K562 (cell line): ENCODE measurements around the gene STUM. TPM values are rescaled to one million over a fixed set of nuclear protein-coding genes. Genes with fewer than 3 reads are reported as not detected.

Experiments used
- C11orf30 ChIP-seq: fragments of 450-650 bp; IDR thresholded peaks from 2 replicates; pipeline ENCODE4 v1.6.1; 2016; ENCODE audit warnings: low read depth, mild to moderate bottlenecking
- CHCHD3 ChIP-seq: fragments of 250-450 bp; sonication (Bioruptor Pico); IDR thresholded peaks from 2 replicates; pipeline ENCODE4 v2.1.2; 2022; ENCODE audit warnings: mild to moderate bottlenecking
- CTBP1 ChIP-seq: fragments of 450-650 bp; IDR thresholded peaks from 2 replicates; pipeline ENCODE4 v1.6.1; 2016; ENCODE audit warnings: borderline replicate concordance
- E4F1 ChIP-seq: fragments of 250-450 bp; sonication (Bioruptor Pico); IDR thresholded peaks from 2 replicates; pipeline ENCODE4 v1.5.0; 2021; ENCODE audit warnings: mild to moderate bottlenecking, borderline replicate concordance
- MCM5 ChIP-seq: fragments of 450-650 bp; IDR thresholded peaks from 2 replicates; pipeline ENCODE4 v1.6.1; 2016; ENCODE audit warnings: low read depth
- MTA3 ChIP-seq: fragments of 450-650 bp; formaldehyde crosslinking; IDR thresholded peaks from 2 replicates; pipeline ENCODE4 v1.6.1; 2017; ENCODE audit warnings: mild to moderate bottlenecking, borderline replicate concordance
- NFXL1 ChIP-seq: fragments of 450-650 bp; formaldehyde crosslinking; IDR thresholded peaks from 2 replicates; pipeline ENCODE4 v1.4.0; 2021; ENCODE audit warnings: mild to moderate bottlenecking
- POLR2H ChIP-seq: IDR thresholded peaks from 2 replicates; pipeline ENCODE4 v1.6.1; 2016; ENCODE audit warnings: missing genetic modification characterization, low read depth, mild to moderate bottlenecking, control low read depth, missing compliant biosample characterization, moderate library complexity
- PTBP1 ChIP-seq: fragments of 200-400 bp; formaldehyde crosslinking; IDR thresholded peaks from 2 replicates; pipeline ENCODE4 v1.6.1; 2017; ENCODE audit warnings: low read depth, low read length
- USF1 ChIP-seq: sonication (generic); formaldehyde crosslinking; IDR thresholded peaks from 2 replicates; pipeline ENCODE4 v1.9.0; 2022; ENCODE audit warnings: mild to moderate bottlenecking, missing genetic modification reagents
- ZNF143 ChIP-seq: sonication (generic); formaldehyde crosslinking; IDR thresholded peaks from 2 replicates; pipeline ENCODE4 v1.9.0; 2022; ENCODE audit warnings: mild to moderate bottlenecking, missing genetic modification reagents
- ZNF146 ChIP-seq: IDR thresholded peaks from one replicate; pipeline ENCODE4 v1.6.1; 2018; ENCODE audit warnings: missing compliant biosample characterization; ENCODE audit not compliant: unreplicated experiment
- ZNF184 ChIP-seq: sonication (generic); formaldehyde crosslinking; IDR thresholded peaks from 2 replicates; pipeline ENCODE4 v1.5.0; 2020; ENCODE audit warnings: missing genetic modification reagents
- polyA plus RNA-seq, 8 experiments: library from polyadenylated mRNA; depleted of rRNA in 4 of 8; stranded (reverse) in 5 of 8; unstranded in 3 of 8; fragments of >200 nt; fragmentation: Nextera tagmentation in 2 of 8; fragmentation: Illumina TruSeq in 1 of 8; extraction: Ambion mirVana in 2 of 8; extraction: Trizol in 1 of 8; gene quantifications; 2 replicates each; pipeline versions ENCODE4 v1.2.1 to v1.2.3, GENCODE V29; 2011 to 2014; ENCODE audit warnings: inconsistent platforms in 1 of 8, missing spikeins in 1 of 8
- total RNA-seq, 7 experiments: library from RNA; depleted of rRNA in 6 of 7; stranded (reverse); fragments of >200 nt in 6 of 7; fragmentation: Illumina TruSeq in 2 of 7; extraction: Trizol in 2 of 7; gene quantifications; 2 replicates each; pipeline versions ENCODE4 v1.2.1 to v1.2.3, GENCODE V29; 2011 to 2021; ENCODE audit warnings: low replicate concordance in 1 of 7
- TF ChIP-seq, protein P1 (sequence below), 2 experiments: fragments of 150-350 bp in 1 of 2; IDR thresholded peaks; 2 replicates each; pipeline ENCODE4 v1.6.1; 2012 to 2016; ENCODE audit warnings: low read depth in 2 of 2, low read length in 2 of 2, mild to moderate bottlenecking in 1 of 2, moderate library complexity in 1 of 2
- TF ChIP-seq, protein P2 (sequence below): fragments of 450-650 bp; conservative IDR thresholded peaks from 2 replicates; pipeline ENCODE4 v1.6.1; 2016; ENCODE audit warnings: missing genetic modification characterization, low read depth, mild to moderate bottlenecking, missing compliant biosample characterization, moderate library complexity
- TF ChIP-seq, protein P3 (sequence below), 2 experiments: fragments of 450-650 bp; IDR thresholded peaks; 2 replicates each; pipeline ENCODE4 v1.6.1; 2018; ENCODE audit warnings: mild to moderate bottlenecking in 2 of 2, low read depth in 1 of 2; ENCODE audit not compliant: partially characterized antibody in 2 of 2

STUM gene
- total and polyA plus RNA-seq, 9 of the 15 experiments (the other 6 are each of a cell fraction or from before 2014, with no cell fraction given) = not detected

GRCh38 chr1:226578946-226579578 lies 30.5 kb downstream of the STUM start (continued):
- TF ChIP-seq, protein P1, sequence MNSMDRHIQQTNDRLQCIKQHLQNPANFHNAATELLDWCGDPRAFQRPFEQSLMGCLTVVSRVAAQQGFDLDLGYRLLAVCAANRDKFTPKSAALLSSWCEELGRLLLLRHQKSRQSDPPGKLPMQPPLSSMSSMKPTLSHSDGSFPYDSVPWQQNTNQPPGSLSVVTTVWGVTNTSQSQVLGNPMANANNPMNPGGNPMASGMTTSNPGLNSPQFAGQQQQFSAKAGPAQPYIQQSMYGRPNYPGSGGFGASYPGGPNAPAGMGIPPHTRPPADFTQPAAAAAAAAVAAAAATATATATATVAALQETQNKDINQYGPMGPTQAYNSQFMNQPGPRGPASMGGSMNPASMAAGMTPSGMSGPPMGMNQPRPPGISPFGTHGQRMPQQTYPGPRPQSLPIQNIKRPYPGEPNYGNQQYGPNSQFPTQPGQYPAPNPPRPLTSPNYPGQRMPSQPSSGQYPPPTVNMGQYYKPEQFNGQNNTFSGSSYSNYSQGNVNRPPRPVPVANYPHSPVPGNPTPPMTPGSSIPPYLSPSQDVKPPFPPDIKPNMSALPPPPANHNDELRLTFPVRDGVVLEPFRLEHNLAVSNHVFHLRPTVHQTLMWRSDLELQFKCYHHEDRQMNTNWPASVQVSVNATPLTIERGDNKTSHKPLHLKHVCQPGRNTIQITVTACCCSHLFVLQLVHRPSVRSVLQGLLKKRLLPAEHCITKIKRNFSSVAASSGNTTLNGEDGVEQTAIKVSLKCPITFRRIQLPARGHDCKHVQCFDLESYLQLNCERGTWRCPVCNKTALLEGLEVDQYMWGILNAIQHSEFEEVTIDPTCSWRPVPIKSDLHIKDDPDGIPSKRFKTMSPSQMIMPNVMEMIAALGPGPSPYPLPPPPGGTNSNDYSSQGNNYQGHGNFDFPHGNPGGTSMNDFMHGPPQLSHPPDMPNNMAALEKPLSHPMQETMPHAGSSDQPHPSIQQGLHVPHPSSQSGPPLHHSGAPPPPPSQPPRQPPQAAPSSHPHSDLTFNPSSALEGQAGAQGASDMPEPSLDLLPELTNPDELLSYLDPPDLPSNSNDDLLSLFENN (IDR thresholded peaks at IDR 0.05; ENCODE audit: low read depth in 2 of 2, low read length in 2 of 2) = no peak
- TF ChIP-seq, protein P2, sequence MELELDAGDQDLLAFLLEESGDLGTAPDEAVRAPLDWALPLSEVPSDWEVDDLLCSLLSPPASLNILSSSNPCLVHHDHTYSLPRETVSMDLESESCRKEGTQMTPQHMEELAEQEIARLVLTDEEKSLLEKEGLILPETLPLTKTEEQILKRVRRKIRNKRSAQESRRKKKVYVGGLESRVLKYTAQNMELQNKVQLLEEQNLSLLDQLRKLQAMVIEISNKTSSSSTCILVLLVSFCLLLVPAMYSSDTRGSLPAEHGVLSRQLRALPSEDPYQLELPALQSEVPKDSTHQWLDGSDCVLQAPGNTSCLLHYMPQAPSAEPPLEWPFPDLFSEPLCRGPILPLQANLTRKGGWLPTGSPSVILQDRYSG = no peak
- TF ChIP-seq E4F1 (CRISPR knock-in tag) (no peak), C11orf30 (peak; percentile 77), USF1 (CRISPR knock-in tag) (no peak), ZNF143 (no peak), MCM5 (no peak), ZNF146 (CRISPR knock-in tag) (no peak), CHCHD3 (CRISPR knock-in tag) (no peak), ZNF184 (CRISPR knock-in tag) (no peak), MTA3 (no peak), CTBP1 (peak; percentile 53; the same call in 1 of the 2 replicates), PTBP1 (no peak), NFXL1 (CRISPR knock-in tag) (no peak), POLR2H (no peak)
- TF ChIP-seq, protein P3, sequence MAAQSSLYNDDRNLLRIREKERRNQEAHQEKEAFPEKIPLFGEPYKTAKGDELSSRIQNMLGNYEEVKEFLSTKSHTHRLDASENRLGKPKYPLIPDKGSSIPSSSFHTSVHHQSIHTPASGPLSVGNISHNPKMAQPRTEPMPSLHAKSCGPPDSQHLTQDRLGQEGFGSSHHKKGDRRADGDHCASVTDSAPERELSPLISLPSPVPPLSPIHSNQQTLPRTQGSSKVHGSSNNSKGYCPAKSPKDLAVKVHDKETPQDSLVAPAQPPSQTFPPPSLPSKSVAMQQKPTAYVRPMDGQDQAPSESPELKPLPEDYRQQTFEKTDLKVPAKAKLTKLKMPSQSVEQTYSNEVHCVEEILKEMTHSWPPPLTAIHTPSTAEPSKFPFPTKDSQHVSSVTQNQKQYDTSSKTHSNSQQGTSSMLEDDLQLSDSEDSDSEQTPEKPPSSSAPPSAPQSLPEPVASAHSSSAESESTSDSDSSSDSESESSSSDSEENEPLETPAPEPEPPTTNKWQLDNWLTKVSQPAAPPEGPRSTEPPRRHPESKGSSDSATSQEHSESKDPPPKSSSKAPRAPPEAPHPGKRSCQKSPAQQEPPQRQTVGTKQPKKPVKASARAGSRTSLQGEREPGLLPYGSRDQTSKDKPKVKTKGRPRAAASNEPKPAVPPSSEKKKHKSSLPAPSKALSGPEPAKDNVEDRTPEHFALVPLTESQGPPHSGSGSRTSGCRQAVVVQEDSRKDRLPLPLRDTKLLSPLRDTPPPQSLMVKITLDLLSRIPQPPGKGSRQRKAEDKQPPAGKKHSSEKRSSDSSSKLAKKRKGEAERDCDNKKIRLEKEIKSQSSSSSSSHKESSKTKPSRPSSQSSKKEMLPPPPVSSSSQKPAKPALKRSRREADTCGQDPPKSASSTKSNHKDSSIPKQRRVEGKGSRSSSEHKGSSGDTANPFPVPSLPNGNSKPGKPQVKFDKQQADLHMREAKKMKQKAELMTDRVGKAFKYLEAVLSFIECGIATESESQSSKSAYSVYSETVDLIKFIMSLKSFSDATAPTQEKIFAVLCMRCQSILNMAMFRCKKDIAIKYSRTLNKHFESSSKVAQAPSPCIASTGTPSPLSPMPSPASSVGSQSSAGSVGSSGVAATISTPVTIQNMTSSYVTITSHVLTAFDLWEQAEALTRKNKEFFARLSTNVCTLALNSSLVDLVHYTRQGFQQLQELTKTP (IDR thresholded peaks at IDR 0.05; ENCODE audit: low read depth in 1 of 2, partially characterized antibody in 2 of 2) = no peak
